SU-DHL-6 (cell line): ENCODE data around the gene FARP2.

ENCODE experiments used
- EZH2phosphoT487 ChIP-seq: fragments of 200-600 bp; sonication (generic), shearing (Covaris generic); conservative IDR thresholded peaks from 2 replicates; pipeline ENCODE4 v1.6.1; 2018; ENCODE audit warnings: mild to moderate bottlenecking, antibody characterized with exemption, low read length, moderate library complexity, mixed read lengths
- TF ChIP-seq, protein P1 (sequence below): fragments of 200-600 bp; sonication (generic); IDR thresholded peaks from one replicate; pipeline ENCODE4 v1.5.1; 2017; ENCODE audit warnings: antibody characterized with exemption, mild to moderate bottlenecking, low read length, moderate library complexity; ENCODE audit not compliant: insufficient read depth, poor library complexity, severe bottlenecking

DNA sequence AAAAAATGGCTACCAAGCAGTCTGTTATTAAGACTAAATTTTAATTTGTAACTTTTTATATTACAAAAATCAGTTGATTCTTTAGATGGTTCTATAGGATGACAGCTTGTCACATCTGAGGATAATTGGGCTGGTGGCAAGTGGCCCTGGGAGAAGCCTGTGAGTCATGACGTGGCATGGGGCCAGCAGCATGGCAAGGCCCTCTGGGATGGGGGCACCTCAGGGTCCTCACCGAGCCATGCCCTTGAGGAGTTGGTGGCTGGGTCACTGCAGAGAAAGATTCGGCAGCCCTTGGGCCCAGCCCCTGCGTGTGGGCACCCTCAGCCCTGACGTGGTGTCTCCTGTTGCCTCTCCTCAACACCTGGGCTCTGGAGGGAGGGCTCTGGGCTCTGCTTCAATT is 102.6 kb downstream of the FARP2 start:
- TF ChIP-seq, protein P1, sequence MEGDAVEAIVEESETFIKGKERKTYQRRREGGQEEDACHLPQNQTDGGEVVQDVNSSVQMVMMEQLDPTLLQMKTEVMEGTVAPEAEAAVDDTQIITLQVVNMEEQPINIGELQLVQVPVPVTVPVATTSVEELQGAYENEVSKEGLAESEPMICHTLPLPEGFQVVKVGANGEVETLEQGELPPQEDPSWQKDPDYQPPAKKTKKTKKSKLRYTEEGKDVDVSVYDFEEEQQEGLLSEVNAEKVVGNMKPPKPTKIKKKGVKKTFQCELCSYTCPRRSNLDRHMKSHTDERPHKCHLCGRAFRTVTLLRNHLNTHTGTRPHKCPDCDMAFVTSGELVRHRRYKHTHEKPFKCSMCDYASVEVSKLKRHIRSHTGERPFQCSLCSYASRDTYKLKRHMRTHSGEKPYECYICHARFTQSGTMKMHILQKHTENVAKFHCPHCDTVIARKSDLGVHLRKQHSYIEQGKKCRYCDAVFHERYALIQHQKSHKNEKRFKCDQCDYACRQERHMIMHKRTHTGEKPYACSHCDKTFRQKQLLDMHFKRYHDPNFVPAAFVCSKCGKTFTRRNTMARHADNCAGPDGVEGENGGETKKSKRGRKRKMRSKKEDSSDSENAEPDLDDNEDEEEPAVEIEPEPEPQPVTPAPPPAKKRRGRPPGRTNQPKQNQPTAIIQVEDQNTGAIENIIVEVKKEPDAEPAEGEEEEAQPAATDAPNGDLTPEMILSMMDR = no peak
- TF ChIP-seq EZH2phosphoT487 = no peak
